DOHH2 (cell line): Measurements from ENCODE around the gene HS3ST6.

Experiments
- CTCF ChIP-seq: fragments of 200-600 bp; sonication (generic); IDR thresholded peaks from one replicate; pipeline ENCODE4 v1.5.1; 2014; ENCODE audit warnings: antibody characterized with exemption, mild to moderate bottlenecking, low read depth, low read length; ENCODE audit not compliant: poor library complexity, severe bottlenecking
- EZH2phosphoT487 ChIP-seq: fragments of 200-600 bp; sonication (generic); IDR thresholded peaks from 2 replicates; pipeline ENCODE4 v1.6.1; 2017; ENCODE audit warnings: borderline replicate concordance, mild to moderate bottlenecking, antibody characterized with exemption, low read length, moderate library complexity, mixed read lengths

- TF ChIP-seq CTCF (no peak), EZH2phosphoT487 (no peak)
These were observed 12.0 kb downstream of the HS3ST6 start for GRCh38 chr16:1906055-1906845.
